SKM-1 (cell line): Measurements from ENCODE around the gene STARD13.

Source experiments
- DNase-seq: peaks from one replicate; lab custom pipeline; 2025; ENCODE audit not compliant: unreplicated experiment; lab: John Stamatoyannopoulos, UW

Gene STARD13

GRCh38 chr13:33285420-33286124 lies at the start of gene STARD13:
Gene STARD13 (minus strand): TSS chr13:33285755. CDS start chr13:33285638, 117 bp downstream.
- DNase-seq: no peak

GRCh38 chr13:33334831-33335230 lies 49.3 kb upstream of the STARD13 start:
- DNase-seq: no peak

- no peak for DNase-seq
Measured at GRCh38 chr13:33331962-33332361, 46.4 kb upstream of the STARD13 start.

- DNase-seq: no peak
Measured at GRCh38 chr13:33330483-33330882, 44.9 kb upstream of the STARD13 start.

- DNase-seq: no peak
Measured at GRCh38 chr13:33328701-33329100, 43.1 kb upstream of the STARD13 start.

- no peak for DNase-seq
Measured at GRCh38 chr13:33326723-33327122, 41.2 kb upstream of the STARD13 start.

- no peak for DNase-seq
Measured at GRCh38 chr13:33326246-33326645, 40.7 kb upstream of the STARD13 start.

GRCh38 chr13:33323801-33324510 lies 38.4 kb upstream of the STARD13 start:
- DNase-seq: no peak

- DNase-seq: no peak
Measured at GRCh38 chr13:33322965-33323668, 37.6 kb upstream of the STARD13 start.

GRCh38 chr13:33322543-33322809 lies 36.9 kb upstream of the STARD13 start:
- no peak for DNase-seq

GRCh38 chr13:33321686-33322542 lies 36.4 kb upstream of the STARD13 start:
- DNase-seq: no peak

GRCh38 chr13:33319859-33320258 lies 34.3 kb upstream of the STARD13 start:
- DNase-seq: no peak

GRCh38 chr13:33318744-33319143 lies 33.2 kb upstream of the STARD13 start:
- no peak for DNase-seq

- no peak for DNase-seq
Measured at GRCh38 chr13:33318037-33318436, 32.5 kb upstream of the STARD13 start.

GRCh38 chr13:33316890-33317289 lies 31.3 kb upstream of the STARD13 start:
- DNase-seq: no peak

- no peak for DNase-seq
Measured at GRCh38 chr13:33313504-33313903, 27.9 kb upstream of the STARD13 start.

- DNase-seq: no peak
Measured at GRCh38 chr13:33312861-33313212, 27.3 kb upstream of the STARD13 start.

- no peak for DNase-seq
Measured at GRCh38 chr13:33312150-33312860, 26.8 kb upstream of the STARD13 start.

GRCh38 chr13:33311040-33311439 lies 25.5 kb upstream of the STARD13 start:
- DNase-seq: no peak

- DNase-seq: no peak
Measured at GRCh38 chr13:33310245-33311038, 24.9 kb upstream of the STARD13 start.
